Measurements from ENCODE around the gene FMNL1.
"Not testable (repeated sequence)": the region's sequence is repeated elsewhere in the genome, so short reads cannot be mapped to it uniquely, and the experiment has no call there.

The FMNL1 gene

DNA sequence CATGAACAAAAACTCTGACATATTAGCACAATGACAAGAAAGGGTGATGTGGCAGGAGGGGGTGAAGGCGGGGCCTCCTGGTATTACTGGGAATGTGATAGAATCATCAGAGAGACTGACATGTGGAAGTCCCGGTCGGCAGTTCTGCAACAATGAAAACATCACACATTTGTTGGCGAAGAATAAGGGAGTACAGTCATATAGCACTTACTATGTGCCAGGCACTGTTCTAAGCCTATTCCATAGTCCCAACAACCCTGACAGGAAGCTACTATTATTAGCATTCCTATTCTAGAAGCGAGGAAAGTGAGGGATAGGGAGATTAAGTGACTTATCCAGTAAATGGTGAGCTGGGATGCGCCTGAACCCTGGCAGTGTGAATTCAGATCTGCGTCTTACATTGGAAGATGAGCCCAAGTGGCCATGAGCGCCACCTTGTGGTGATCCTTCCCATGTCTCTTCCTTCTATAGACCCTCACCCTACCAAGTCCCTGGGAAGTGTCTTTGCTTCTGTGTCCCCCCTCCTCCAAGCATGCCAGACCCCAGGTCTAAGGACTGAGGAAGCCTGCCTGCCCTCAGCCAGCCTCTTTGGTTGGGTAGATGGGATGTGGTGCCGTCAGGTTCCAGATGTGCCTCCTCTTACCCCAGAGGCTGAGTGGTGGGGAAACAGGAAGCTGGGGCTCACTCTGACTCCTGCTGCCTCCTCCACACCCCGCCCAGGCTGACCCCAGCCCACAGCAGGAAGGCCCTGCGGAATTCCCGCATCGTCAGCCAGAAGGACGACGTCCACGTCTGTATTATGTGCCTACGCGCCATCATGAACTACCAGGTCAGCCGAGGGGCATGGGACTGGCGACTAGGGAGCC lies 14.0 kb downstream of the FMNL1 start:
- no peak for DNase-seq (ENCODE audit: low read depth)

DNA sequence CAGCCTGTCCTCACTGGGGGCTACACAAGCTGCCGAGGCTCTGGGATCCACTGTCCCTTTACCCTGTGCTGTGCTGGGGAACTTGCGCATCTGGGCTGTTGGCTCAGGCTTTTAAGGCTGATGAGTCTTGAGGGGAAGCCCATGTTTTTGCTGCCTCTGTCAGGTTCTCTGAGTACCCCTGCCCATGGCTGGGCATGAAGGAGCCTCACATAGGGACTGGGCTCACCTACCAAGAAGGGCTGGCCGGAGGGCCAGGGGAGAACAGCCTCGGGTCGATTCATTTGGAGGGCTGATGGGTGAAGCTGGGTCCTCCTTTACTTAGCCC lies 14.6 kb downstream of the FMNL1 start:
- DNase-seq (ENCODE audit: low read depth): no peak

GRCh38 chr17:45237686-45238085 lies 16.0 kb downstream of the FMNL1 start:
- DNase-seq (ENCODE audit: low read depth): no peak

DNA sequence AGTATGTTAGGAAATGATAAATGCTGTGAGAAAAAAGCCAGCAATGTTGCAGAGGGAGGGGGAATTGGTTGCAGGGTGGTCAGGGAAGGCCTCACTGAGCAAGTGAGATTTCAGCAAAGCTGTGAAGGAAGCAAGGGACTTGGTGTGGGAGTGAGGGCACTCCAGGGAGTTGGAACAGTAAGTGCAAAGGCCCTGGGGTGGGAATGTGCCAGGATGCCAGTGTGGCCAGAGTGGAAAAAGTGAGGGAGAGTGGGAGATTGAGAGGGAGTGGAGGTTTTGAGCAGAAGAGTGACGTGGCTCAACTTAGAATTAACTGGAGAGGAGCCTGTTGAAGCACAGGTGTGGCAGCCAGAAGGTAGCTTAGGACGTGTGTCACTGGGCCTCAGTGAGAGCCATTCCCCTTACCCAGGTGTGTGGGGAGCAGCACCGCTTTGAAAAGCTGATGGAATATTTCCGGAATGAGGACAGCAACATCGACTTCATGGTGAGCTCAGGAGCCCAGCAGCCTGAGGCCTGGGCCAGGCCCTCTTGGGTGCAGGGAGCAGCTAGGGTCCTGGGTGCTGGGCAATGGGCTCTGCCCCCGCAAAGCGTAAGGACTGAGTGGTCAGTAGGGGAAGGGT lies 16.6 kb downstream of the FMNL1 start:
- no peak for DNase-seq (ENCODE audit: low read depth)

DNA sequence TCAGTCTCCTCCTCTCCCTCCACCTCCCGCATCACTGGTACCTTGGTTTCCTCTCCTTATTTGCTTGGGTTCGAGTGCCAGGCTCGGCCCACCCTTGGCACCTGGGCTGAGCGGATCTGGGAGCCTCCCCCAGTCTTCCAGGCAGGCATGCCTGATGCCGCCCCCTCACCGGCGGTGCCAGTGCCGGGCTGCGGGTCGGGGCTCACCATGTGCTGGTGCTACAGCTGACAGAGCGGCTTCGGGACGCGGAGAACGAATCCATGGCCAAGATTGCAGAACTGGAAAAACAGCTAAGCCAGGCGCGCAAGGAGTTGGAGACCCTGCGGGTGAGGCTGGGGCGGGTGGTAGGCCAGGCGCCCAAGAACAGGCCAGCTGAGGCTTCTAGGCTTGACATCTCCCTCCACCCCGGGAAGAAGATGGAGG lies 19.2 kb downstream of the FMNL1 start:
- DNase-seq (ENCODE audit: low read depth): no peak

GRCh38 chr17:45241328-45242028 lies 19.8 kb downstream of the FMNL1 start:
- DNase-seq (ENCODE audit: low read depth): no peak

- DNase-seq (ENCODE audit: low read depth): no peak
Observed at GRCh38 chr17:45242029-45242414, 20.3 kb downstream of the FMNL1 start.

DNA sequence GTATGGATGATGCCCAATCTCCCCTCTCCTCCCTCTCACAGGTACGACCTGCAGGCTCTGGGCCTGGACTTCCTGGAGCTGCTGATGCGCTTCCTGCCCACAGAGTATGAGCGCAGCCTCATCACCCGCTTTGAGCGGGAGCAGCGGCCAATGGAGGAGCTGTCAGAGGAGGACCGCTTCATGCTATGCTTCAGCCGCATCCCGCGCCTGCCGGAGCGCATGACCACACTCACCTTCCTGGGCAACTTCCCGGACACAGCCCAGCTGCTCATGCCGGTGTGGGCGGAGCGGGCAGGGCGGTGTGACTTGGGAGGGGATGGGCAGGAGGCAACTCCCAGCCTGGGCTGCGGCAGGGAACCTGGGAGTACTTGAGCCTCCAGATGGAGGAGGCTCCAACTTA lies 22.1 kb downstream of the FMNL1 start:
- DNase-seq (ENCODE audit: low read depth): no peak

GRCh38 chr17:45244725-45245656 lies 23.3 kb downstream of the FMNL1 start:
- no peak for DNase-seq (ENCODE audit: low read depth)

DNA sequence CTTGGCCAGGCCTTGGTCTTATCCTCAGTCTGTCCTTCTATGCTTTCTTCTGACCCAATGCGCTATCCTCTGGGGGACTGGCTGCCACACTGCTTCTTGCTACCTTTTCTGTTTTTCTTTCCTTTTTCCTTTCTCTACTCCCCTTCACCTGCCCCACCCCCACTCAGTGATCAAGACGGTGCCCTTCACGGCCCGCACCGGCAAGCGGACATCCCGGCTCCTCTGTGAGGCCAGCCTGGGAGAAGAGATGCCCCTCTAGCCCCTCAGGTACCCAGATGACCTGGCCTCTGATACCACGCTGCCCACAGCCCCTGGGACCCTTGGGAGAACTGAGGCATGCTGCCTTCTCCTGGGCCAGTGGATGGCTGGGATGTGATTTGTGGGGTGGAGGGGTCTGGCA lies 24.7 kb downstream of the FMNL1 start:
- no peak for DNase-seq (ENCODE audit: low read depth)

DNA sequence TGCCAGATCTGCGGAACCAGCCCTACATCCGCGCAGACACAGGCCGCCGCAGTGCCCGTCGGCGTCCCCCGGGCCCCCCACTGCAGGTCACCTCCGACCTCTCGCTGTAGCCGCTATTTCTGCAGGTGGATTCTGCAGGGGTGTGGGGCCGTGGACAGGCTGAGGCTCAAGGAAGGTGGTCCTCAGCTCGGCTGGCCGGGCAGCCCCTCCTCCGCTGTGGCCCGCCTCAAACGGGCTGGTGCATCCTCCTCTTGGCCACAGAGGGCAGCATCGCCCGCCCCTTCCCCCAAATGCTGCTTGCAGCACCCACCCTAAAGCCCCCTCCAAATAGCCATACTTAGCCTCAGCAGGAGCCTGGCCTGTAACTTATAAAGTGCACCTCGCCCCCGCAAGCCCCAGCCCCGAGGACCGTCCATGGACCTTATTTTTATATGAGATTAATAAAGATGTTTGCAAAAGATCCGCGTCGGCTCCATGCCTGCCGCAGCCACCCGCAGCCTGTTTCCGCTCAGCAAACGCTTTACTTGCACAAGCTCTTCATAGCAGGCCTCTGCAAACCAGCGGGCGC lies 25.3 kb downstream of the FMNL1 start:
- no peak for DNase-seq (ENCODE audit: low read depth)

DNA sequence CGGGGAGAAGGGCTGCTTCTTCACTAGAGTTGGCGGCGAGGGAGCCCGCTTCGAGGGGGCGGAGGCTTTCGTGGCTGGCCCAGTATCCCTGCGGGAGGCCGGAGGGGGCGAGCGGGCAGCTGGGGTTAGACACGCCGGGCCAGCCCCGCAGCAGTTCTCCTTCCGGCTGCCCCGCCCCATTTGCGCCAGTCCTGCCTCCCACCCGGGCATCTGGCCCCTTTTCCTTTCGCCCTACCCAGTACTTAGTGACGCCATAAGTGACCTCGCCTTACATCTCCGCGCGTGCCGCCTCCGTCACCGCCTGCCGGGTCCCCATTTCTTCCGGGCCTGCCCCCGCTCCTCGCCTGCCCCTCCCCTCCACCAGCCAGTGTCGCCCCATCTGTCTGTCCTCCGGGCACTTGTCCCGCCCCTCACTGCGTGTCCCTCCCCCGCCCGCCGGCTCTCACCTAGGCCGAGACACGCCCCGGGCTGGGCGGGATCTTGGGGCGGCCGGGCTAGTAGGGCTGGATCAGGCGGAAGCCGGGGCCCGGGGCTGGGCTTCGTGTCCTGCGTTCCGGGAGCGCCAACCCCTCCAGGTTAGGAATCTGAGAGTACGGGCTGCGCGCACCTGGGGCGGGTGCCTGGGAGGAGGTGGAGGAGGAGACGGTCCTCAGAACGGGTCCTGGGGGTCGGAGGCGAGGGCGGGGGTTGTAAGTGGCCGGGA lies 25.9 kb downstream of the FMNL1 start:
- DNase-seq (ENCODE audit: low read depth): no peak

GRCh38 chr17:45248132-45248957 lies 26.7 kb downstream of the FMNL1 start:
- DNase-seq (ENCODE audit: low read depth): no peak

DNA sequence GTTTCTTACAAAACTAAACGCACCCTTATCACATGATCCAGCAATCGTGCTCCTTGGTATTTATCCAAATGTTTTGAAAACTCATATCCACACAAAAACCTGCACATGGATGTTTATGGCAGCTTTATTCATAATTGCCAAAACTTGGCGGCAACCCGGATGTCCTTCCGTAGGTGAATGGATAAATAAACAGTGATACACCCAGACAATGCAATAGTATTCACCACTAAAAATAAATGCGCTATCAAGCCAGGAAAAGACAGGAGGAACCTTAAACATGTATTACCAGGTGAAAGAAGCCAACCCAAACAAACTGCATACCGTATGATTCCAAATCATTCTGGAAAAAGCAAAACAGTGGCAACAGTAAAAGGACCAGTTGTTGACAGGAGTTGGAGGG lies 30.2 kb downstream of the FMNL1 start:
- no peak for DNase-seq (ENCODE audit: low read depth)

DNA sequence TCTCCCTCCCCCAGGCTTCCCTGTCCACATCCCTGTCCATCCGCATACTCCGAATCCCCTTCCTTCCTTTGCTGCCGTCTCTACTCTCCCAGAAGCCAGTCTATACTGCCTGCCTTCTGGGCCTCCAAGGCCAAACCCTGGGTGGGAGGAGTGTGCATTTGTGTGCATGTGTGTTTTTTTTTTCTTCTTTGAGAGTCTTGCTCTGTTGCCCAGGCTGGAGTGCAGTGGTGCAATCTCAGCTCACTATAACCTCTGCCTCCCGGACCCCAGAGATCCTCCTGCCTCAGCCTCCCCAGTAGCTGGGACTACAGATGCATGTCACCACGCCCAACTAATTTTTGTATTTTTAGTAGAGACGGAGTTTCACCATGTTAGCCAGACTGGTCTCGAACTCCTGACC lies 31.6 kb downstream of the FMNL1 start:
- not testable (repeated sequence) for DNase-seq (ENCODE audit: low read depth)

DNA sequence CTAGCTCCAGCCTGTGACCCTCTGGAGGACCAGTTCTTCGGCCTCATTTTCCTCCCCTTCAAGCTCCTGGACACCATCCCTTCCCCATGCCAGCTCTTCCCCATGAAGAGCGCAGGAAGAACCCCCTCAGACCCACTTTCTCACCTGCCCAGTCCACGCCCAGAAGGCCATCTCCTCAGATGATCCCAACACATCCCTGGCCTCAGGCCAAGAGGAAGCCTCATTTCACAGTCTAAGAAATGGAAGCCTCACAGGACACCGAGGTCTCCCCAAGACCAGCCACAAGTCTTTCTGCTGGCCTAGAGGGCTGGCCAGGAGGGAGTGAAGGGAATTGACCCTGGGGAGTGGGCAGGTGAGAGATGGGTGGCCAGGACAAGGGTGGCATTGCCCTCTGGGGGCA lies 32.2 kb downstream of the FMNL1 start:
- no peak for DNase-seq (ENCODE audit: low read depth)

DNA sequence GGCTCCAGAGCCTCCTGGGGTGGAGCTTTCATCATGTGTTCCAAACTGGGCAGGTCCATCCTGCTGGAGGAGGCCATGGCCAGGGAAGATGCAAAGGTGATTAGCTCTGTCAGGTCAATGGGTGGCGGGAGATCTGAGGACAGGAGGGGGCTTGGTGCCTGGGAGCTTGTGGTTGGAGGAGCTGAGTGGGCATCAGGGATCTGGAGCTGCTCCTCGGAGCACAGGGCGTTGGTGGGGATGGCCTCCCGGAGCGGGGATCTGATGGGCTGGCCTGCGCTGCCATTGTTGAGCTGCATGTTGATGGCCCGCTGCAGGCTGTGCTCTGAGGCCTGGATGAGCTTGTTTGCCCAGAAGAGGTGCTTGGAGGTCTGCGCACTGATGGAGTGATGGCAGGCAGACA lies 33.7 kb downstream of the FMNL1 start:
- no peak for DNase-seq (ENCODE audit: low read depth)

DNA sequence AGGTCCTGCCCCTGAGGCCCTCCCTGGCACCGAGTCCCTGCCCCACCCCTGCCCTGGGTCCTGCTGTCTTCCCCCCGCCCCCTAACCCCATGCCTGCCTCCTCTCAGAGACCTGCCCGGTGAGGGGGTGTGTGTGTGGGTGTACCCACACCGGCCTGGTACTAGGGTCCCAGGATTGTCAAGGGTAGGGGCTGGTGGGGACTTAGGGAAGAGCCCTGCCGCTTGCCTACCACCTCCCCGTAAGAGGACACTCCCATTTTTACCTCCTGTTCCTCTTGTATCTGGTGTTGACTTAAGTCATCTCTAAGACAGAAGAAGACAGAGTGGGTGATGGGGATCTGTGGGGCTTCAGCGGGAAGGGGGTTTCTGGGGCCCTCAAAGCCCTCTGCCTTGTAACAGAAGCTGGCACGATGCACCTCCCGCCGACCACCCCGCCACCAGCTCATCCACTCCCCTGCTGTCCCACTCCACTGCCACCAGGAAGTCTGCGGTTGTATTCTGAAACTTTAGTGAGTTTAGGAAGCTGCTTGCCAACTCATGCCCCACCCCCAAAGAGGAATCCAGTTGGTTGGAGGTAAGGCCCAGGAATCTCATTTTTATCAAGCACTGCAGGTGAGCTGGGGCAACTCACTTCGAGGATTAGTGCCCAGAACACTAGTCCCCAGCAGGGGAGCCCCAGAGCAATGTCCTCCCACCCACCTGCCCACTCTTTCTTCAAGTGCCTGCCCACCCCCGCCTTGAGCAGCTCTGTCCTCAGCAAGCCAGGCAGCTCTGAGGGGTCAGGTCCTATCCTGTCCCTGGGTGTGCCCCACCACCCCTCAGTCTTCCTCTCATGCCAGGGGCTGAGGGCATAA lies 34.7 kb downstream of the FMNL1 start:
- no peak for DNase-seq (ENCODE audit: low read depth)

DNA sequence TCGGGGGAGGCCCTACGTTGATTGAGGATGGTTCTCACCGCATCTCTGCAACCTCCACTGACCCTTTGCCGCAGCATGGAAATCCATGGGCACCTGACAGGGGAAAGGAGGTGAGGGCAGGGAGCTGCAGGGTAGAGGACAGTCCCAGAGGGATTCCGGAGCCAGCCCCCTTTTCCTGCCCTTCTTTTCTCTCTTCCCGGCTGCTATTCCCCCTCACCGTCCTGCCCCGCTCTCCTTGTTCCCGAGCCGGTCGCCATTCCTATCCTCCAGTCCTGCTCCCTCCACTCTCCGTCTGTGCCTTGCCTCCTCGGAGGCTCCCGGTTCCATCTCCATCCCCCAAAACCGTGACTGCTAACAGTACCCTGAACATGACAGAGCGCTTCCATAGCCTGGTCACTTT lies 35.4 kb downstream of the FMNL1 start:
- DNase-seq (ENCODE audit: low read depth): no peak
